Hematopoietic multipotent progenitor cell treated with erythropoietin and hydrocortisone succinate and interleukin-3 and kit ligand, for 6 days (in vitro differentiated cells): ENCODE measurements around the gene ZSCAN29.
"Not testable (repeated sequence)": the region's sequence is repeated elsewhere in the genome, so short reads cannot be mapped to it uniquely, and the experiment has no call there.

Source experiments
- DNase-seq: peaks from one replicate; pipeline ENCODE4 v3.0.0-alpha.2; 2015

The ZSCAN29 gene

DNA sequence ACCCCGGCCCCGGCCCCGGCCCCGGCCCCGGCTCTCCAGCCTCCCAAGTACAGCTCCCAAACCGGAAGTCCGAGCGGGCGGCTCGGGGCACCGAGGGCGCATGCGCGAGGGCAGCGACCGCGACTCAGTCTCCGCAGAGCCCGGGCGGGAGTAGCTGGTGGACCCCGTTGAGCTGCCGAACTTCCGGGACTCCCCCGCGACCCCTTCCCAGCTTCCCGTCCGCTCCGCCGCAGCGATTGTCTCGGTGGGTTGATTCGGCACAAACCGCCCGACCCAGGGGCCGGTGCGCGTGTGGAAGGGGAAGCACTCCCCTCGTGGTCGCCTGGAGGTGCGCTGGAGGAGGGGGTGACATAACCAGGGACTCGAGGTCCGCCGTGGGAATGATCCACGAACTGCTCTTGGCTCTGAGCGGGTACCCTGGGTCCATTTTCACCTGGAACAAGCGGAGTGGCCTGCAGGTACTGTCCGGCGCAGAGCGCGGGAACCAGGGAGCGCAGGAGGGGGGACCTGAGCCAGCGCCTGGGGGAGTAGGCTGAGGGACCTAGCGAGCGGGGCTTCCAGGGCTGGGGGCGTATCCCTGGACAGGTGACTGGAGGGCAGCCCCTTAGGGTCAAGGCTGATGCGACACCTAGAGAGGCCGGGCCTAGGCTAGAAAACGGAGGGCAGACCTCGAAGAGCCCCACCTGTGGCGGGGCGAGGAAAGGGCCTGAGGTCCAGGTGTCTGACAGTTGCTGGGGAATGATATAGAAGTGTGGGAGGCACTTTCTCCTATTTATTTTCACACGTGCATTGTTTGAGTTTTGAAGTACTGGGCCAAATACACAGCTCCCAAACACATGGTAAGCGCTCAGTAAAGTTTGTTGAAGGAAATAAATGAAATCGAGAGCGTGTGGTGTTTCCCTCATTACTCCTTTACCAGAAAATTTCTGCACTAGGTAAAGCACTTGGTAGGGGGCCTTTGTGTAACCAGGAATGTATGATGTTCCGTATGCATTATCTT is at the start of gene ZSCAN29, which contains the start of gene TUBGCP4:
Gene ZSCAN29 (minus strand): TSS at position 69 of the 1,000 bp plus-strand sequence. CDS start 1,130 bp downstream, outside the sequence.
Gene TUBGCP4 (plus strand): TSS at position 127 of the 1,000 bp plus-strand sequence. CDS start 254 bp downstream, at position 381.
- DNase-seq, result peak; percentile 91

DNA sequence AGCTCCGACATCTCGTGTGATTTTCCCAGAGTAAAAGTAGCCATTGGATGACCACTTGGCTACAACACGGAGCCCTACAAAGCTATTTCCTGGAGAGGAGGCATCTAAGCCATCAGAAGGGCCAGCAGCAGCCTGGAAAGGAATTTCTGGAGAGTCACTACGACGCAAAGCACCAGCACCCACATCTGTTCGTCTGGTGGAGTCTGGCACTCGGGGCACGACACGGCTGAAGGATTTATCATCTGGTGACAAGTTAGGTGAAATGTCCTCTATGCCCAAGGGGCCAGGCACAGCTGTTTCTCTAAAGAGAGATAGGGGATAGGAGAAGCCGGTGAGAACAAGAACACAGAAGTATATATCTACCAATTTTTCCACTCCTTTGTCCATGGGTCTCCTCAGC is 49.6 kb upstream of the ZSCAN29 start:
- no peak for DNase-seq

DNA sequence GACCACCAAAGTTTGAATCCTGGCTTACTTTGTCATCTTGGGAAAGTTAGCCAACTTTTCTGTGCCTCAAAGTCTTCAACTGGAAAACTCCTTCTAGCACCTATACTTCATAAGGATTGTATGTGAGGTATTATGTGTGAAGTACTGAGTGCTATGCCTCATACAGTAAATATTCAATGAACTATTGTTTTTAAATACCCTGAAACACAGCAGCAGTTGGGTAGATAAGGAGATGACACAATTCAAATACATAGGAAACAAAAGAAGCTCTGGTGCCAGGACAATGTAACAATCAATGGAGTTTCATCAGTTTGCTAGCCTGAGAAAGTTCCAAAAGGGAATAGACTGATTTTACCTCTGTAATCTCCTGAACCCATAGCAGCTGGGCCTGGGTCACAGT is 43.4 kb upstream of the ZSCAN29 start:
- DNase-seq, result no peak

DNA sequence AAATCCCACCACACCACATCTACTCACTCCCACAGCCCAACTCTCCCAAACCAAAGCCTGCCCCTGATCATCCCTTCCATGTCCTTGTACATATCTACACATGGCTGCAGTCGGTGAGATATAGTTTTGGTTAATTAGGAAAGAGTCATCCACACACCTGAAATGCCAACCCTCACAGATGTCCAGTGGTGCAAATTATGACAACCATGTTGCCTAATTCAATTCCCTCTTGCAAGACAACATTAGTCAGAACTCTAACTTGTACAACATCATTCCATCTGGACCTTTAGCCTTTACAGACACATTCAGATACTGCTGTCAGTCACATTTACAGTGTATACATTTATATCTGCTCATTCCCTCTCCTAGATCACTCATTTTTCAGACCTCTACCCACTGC is 41.3 kb upstream of the ZSCAN29 start:
- DNase-seq, result no peak

DNA sequence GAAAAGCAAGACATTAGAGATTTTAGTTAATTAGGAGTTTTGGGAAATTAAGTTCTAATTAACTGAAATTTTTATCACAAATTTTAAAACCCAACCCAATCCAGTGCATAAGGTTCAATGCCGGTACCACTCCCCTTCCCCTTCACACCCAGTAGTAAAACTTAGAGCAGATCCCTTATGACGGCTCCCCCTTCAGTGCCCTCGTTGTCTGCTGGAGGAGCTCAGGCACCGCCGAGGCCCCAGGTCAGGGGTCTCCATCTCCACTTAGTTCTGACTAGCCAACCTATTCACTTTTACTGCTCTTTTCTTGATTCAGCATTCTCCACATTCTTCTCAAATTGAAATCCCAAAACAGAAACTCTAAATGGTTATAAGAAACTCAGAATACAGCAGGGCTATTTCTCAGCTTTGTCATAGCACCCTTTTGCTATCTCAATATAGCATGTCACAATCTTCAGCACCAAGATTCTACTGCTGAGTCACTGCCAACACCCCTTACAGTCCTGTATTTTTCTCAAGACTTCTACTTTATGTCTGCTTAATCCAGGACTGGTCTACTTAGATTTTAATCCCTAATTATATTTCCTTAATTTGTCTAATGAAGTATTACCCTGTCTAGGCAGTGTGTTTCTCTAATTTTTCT is 39.9 kb upstream of the ZSCAN29 start:
- peak; percentile 77 for DNase-seq

DNA sequence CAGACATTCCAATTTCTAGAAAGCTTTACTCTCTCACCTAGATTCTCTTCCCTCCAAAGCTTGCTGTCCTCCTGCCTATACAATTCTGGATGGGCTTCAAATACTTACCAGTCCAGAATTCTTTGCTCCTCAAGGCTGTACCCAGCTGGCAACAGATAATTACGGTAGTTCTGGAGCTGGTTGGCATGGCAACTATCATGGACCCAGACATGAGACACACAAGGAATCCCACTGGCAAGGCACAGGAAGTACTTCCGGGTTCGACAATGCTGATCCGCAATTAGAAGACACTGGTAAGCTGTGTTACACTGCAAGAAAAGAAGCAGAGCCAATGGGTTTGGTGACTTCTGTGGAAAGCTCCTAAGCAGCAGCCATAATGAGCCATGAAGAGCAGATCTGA is 37.9 kb upstream of the ZSCAN29 start:
- DNase-seq, result peak; percentile 44

DNA sequence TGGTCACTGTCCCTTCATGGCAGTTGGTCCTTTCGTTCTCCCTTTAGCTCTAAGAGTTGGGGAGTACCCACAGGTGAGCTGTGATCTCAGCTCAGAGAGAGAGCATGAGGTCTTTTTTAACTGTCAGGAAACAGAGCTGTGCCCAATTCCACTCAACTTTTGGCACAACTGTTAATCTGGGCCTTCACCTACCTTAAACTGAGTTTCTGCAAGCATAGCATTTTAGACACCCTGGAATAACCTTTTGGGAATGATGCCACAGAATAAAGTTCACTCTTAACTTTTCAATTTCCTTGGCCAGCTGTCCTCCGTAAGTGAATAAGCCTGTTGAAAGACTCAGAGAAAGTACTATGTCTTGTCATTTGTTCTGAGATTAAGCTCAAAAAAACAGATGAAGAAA is 36.0 kb upstream of the ZSCAN29 start:
- no peak for DNase-seq

DNA sequence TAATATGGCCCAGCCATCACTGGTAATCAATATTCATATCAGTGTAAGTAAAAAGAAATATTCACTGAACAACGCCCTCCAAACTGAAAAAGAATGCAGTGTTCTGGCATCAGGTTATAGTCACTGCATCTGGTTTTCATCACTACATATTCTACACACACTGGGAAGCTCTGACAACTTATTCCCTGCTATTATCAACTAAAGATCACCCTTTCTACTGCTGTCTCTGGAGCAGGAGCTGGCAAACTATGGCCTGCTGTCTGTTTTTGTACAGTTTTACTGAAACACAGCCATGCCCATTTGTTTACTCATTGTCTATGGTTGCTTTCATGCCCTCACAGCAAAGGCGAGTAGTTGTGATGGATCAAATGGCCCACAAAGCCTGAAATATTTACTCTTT is 35.3 kb upstream of the ZSCAN29 start:
- DNase-seq, result no peak

DNA sequence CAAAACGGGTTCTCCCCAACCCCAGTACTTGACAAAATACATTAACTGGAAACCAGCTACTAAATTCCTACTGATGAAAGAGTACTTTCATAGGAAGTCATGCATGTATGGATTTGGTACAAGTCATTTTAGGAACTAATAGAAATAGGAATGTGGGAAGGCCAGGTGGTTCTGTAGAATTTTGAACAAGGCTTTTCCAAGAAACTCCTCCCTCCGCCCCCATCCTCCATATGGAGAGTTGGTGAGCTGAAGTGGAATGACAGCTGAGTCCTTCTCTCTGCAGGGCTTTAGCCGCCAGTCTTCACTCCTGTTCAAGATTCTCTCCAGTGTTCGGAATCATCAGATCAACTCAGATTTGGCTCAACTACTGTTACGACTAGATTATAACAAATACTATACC is 33.3 kb upstream of the ZSCAN29 start:
- DNase-seq, result no peak

DNA sequence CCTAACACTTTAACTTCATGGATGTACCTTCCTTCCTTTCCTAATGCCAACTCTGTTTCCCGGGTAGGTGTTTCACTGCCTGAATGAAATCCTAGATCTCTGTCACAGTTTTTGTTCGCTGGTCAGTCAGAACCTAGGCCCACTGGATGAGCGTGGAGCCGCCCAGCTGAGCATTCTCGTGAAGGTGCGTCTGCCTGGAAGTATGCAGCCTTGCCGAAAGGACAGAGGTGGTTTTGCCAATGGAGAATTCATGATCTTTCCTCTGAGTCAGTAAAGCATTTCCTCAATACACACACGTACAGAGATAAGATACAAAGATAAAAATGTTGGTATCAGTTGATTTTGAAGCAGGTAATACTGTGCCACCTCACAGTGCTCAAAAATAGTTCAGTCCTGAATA is 32.8 kb upstream of the ZSCAN29 start:
- no peak for DNase-seq

DNA sequence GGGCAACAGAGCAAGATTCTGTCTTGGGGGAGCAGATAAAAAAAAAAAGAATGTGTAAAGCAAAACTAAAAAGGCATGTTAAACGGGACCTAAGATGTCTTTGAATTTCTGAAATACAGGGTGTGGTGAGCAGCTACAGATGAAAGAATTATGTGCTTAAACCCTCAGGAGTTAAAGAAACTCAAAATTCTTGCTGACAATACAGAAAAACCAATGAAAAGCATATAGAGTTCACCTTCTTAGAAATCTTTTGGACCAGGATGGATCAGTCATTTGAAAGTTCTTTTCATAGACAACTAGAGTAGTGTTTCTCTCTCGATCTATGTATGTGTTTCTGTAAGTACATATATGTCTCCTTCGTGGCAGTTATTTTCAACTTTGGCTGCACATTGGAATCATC is 31.4 kb upstream of the ZSCAN29 start:
- no peak for DNase-seq

DNA sequence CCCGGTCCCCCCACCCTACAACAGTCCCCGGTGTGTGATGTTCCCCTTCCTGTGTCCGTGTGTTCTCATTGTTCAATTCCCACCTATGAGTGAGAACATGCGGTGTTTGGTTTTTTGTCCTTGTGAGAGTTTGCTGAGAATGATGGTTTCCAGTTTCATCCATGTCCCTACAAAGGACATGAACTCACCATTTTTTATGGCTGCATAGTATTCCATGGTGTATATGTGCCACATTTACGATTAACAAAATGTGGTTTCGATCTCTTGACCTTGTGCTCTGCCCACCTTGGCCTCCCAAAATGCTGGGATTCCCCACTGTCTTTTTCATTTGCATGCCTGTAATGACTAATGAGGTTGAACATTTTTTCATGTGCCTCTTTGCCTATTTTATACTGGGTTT is 22.7 kb upstream of the ZSCAN29 start:
- DNase-seq, result not testable (repeated sequence)

DNA sequence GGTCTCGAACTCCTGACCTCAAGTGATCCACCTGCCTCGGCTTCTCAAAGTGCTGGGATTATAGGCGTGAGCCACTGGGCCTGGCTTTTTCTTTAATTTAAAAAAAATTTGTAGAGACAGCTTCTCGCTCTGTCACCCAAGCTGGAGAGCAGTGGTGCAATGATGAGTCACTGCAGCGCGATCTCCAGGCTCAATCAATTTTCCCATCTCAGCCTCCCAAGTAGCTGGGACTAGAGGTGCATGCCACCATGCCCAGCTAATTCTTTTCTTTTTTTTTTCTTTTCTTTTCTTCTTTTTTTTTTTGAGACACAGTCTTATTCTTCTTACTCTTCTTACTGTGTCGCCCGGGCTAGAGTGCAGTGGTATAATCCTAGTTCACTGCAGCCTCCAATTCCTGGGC is 19.9 kb upstream of the ZSCAN29 start:
- DNase-seq, result no peak

DNA sequence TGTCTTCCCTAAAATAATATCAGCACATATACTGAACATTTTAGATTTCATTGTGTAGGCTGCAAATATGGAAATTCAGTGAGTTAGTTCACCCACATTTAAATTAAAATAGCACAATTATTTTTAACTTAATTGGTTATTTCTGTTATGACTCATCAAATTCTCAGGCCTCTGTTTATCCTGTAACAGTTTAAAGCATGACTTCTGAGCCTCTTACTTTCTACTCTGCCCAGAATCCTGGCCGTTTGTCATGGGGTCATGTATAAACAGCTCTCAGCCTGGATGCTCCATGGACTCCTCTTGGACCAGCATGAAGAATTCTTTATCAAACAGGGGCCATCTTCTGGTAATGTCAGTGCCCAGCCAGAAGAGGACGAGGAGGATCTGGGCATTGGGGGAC is 12.2 kb upstream of the ZSCAN29 start:
- DNase-seq, result no peak

DNA sequence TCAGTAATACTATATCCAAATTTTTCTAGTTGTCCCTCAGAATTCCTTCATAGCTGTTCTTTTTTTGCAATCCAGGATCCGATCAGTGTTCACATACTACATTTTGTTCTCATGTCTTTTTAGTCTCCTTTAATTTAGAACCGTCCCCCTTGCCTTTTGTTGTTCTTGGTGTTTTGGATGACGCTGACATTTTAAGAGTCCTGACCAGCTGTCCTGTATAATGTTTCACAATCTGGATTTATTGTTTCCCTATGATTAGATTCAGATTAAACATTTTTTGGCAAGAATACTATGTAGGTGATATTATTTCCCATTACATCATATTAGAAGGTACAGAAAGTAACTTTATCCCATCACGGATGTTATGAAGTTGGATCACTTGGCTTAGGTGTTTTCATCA is 11.5 kb upstream of the ZSCAN29 start:
- no peak for DNase-seq

DNA sequence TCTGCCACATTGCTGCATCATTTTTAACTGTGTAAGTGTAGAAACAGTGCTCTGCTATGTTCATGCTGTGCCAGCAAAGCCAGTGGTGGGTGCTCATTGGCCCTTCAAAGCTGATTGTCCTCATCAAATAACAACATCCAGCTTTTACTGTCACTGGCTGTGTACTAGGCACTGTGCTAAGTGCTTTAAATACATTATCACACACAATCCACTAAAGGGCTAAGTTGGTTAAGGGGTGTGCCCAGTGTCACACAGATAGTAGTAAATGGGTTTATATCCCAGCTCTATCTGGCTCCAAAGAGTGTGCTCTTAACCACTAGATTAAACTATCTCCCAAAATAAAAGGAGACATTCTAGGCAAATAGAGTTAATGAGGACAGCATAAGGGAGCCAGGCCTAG is 7.8 kb upstream of the ZSCAN29 start:
- peak; percentile 72 for DNase-seq

DNA sequence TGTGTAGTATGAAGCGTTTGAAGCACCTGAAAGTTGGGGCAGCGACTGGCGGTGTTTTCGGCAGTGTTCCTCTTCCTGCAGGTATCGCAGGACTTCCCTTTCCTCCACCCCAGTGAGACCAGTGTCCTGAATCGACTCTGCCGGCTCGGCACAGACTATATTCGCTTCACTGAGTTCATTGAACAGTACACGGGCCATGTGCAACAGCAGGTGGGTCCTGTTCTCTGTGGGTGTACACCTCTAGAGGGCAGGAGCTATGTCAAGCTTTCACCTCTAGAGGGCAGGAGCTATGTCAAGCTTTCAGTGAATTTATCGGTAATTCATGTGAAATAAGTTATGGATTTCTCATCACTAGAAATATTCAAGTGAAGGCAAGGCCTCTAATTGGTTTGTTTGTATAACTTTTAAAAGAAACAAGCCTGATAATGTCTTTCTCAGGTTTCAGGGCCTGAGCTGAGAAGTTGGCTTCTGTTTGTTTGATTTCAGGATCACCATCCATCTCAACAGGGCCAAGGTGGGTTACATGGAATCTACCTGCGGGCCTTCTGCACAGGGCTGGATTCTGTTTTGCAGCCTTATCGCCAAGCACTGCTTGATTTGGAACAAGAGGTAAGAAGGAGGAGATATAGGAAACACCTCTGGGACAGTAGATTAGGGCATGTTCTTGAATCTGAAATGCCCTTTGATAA is 5.3 kb upstream of the ZSCAN29 start:
- peak; percentile 78 for DNase-seq

DNA sequence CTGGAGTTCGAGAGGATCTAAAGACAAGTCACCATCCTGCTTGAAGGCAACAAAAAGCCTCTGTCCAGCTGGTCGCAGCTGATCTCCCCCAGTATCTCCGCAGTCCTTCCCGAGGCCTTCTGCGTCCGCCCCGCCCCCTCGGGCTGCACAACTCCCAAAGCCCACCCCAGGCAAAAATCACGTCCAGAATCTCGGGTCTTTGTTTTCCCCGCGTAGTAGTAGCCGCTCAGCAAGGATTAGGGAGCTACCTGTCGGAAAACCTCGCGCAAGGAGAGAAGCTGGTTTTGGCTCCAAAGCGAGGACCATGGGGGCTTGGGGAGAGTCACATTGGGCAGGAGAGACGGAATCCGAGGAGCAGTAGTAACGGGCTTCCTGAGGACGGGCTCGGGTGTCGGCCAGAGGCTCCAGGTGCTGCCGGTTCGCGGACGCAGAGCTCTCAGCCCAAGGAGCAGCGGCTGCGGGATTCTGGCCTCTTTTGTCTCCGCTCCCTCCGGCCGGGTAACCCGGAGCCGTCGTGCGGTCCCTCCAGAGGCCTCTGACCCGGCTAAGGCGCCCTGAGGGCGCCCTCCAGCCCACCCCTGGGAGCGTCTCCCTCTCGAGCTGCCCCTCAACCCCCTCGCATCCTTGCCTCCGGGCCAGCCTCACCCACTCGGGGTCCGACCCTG is 401 bp downstream of the ZSCAN29 start:
- DNase-seq, result peak; percentile 45

DNA sequence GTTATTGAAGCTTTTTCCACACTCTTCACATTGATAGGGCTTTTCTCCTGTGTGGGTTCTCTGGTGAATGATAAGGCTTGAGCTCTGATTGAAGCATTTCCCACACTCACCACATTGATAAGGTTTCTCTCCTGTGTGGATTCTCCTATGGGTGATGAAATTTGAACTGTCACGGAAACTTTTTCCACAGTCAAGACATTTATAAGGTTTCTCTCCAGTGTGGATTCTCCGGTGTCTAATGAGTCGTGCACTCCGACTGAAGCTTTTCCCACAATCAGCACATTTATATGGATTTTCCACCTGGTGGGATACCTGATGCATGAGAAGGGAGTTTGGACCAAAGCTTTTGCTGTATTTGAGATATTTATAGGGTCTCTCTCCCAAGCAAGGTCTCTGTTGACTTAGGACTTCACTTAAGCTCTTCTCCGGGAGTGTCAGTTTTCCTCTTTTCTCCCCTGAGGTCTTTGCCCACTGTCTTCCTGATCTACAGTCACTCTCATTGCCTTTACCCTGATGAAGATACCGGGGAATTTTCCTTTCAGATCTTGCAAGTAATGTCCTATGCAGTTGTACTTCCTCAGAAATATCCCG is 9.4 kb downstream of the ZSCAN29 start:
- no peak for DNase-seq

DNA sequence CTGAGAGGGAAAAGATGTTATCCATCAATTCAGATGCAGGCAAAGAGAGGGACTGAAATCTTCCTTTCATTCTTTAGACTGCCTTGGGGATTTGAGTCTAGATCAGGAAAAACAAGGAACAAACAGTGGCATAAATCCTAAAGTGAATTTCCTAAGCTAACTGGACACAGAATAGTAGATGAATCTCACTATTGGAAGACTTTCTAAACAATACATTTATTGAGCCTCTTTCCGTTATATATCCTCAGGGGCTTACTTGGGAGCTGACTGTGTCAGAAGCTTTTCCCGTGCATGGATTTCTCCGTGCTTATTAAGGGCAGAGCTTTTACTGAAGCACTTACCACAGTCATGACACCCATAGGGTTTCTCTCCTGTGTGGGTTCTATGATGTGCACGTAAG is 10.0 kb downstream of the ZSCAN29 start:
- DNase-seq, result no peak

DNA sequence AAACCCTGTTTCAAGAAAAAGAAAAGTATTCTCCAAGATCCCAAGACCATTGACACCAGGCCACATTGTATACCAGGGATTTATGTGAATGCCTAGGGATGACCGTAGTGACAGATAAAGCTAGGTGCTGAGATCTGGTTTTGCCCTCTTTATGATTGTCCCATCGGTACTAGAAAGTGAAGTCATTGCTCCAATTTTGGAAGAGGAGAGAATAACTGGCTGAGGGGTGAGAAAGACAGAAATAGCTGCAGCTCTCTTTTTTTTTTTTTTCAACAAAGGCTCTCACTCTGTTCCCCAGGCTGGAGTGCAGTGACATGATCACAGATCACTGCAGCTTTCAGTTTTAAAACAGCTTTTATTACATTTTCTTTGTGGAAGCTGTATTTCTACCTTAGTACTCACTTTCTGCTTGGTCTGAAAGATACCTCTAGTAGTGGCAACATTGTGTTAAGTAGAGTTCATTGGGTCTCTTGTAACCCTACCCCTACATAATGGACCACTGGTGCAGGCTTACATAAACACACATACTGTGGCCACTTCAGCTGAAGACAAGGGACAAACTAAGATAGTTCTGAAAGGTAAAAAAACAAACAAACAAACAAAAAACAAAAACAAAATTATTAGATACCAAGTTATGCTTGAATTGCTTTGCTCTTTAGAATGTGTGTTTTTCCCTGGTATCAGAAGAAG is 18.0 kb downstream of the ZSCAN29 start:
- DNase-seq, result no peak

DNA sequence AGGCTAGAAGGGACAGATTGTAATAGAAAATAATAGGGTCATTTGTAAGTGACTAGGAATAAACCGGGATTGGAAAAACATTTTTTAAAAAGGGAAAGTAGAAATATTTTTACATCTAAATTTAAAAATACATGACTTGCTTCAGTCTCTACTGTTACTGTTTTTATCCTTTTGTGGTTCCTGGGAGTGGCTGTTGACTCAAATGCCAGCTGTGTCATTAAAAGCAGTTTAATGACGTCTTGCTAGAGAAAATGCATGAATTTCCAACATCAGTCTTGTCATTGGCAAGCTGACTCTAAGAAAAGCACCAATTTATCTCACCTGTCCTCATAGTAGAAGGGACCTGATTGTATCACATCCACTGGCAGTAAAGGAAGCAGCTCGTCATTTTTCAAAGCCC is 23.7 kb downstream of the ZSCAN29 start:
- no peak for DNase-seq
